HuH-7 (cell line): ENCODE data around the gene ACSS2.

Source experiments
- DNase-seq: peaks from one replicate; pipeline ENCODE4 v3.0.0; 2011; ENCODE audit warnings: low spot score

Gene ACSS2

GRCh38 chr20:34876406-34877282 is at the start of gene ACSS2:
TSS of gene ACSS2 (plus strand) at chr20:34876612. CDS start at chr20:34876646, 34 bp downstream.
- no peak for DNase-seq

GRCh38 chr20:34829191-34829590 is 47.2 kb upstream of the ACSS2 start:
- no peak for DNase-seq

GRCh38 chr20:34831936-34832335 is 44.5 kb upstream of the ACSS2 start:
- no peak for DNase-seq

- peak; percentile 60 for DNase-seq
Observed at GRCh38 chr20:34834459-34834893, 41.9 kb upstream of the ACSS2 start.

- no peak for DNase-seq
Observed at GRCh38 chr20:34842143-34842542, 34.3 kb upstream of the ACSS2 start.

- no peak for DNase-seq
Observed at GRCh38 chr20:34843421-34843820, 33.0 kb upstream of the ACSS2 start.

- DNase-seq = no peak
Observed at GRCh38 chr20:34848597-34848996, 27.8 kb upstream of the ACSS2 start.

- DNase-seq = no peak
Observed at GRCh38 chr20:34849778-34850177, 26.6 kb upstream of the ACSS2 start.

- DNase-seq = no peak
Observed at GRCh38 chr20:34850969-34851368, 25.4 kb upstream of the ACSS2 start.

- no peak for DNase-seq
Observed at GRCh38 chr20:34852298-34852697, 24.1 kb upstream of the ACSS2 start.

- no peak for DNase-seq
Observed at GRCh38 chr20:34859367-34859766, 17.0 kb upstream of the ACSS2 start.

GRCh38 chr20:34859826-34860545 is 16.4 kb upstream of the ACSS2 start:
- DNase-seq = no peak

- DNase-seq = no peak
Observed at GRCh38 chr20:34861386-34862084, 14.9 kb upstream of the ACSS2 start.

- DNase-seq = no peak
Observed at GRCh38 chr20:34862724-34863123, 13.7 kb upstream of the ACSS2 start.

GRCh38 chr20:34863421-34863965 is 12.9 kb upstream of the ACSS2 start:
- DNase-seq = no peak

- DNase-seq = no peak
Observed at GRCh38 chr20:34864216-34864615, 12.2 kb upstream of the ACSS2 start.

- DNase-seq = no peak
Observed at GRCh38 chr20:34871320-34871926, 5.0 kb upstream of the ACSS2 start.

GRCh38 chr20:34871966-34872621 is 4.3 kb upstream of the ACSS2 start:
- DNase-seq = no peak

GRCh38 chr20:34872622-34873224 is 3.7 kb upstream of the ACSS2 start, which contains the start of gene GGT7:
TSS of gene GGT7 (minus strand) at chr20:34872856. CDS start at chr20:34872815, 41 bp downstream.
- DNase-seq = peak; percentile 97

- no peak for DNase-seq
Observed at GRCh38 chr20:34873583-34874093, 2.8 kb upstream of the ACSS2 start.
